ENCODE measurements around the gene ZNF697. TPM values are rescaled to one million over a fixed set of nuclear protein-coding genes. Genes with fewer than 3 reads are reported as not detected.
"Not testable (repeated sequence)": the region's sequence is repeated elsewhere in the genome, so short reads cannot be mapped to it uniquely, and the experiment has no call there.

ZNF697 gene
- total RNA-seq, result 10 to 100 TPM in 1 of 4 donors, 1 to 10 TPM in 3; 2.4 to 25.5 (median 7.9) TPM

GRCh38 chr1:119647734-119648619, at the start of gene ZNF697:
TSS of gene ZNF697 (minus strand) at chr1:119648266. CDS start at chr1:119626100, 22,166 bp downstream.
- peak; percentile 4 to 59 (median 39) for TF ChIP-seq CTCF (IDR thresholded peaks at IDR 0.05)
- TF ChIP-seq POLR2A (IDR thresholded peaks at IDR 0.05), result peak; percentile 48 to 80
- Histone ChIP-seq H3K27me3 (no peaks in the 10 kb centered on the region), H3K4me1 (no peaks in the 10 kb centered on the region), H3K27ac (peak within 1 kb of the TSS; percentile 83 to 87), H3K4me3 (peak within 1 kb of the TSS; percentile 82 to 91), H3K36me3 (no peaks in the 10 kb centered on the region), H3K9me3 (no peaks in the 10 kb centered on the region)
- peak; percentile 96 to 97 for DNase-seq
- intact Hi-C loops (cut with DNase I; ENCODE audit: low total_unique reads), result no loop called here

GRCh38 chr1:119697598-119697997, 49.5 kb upstream of the ZNF697 start:
- TF ChIP-seq POLR2A (IDR thresholded peaks at IDR 0.05) (no peak), CTCF (IDR thresholded peaks at IDR 0.05) (no peak)
- intact Hi-C loops (cut with DNase I; ENCODE audit: low total_unique reads), result no loop called here
- no peak overlapping the region for H3K27ac ChIP-seq
- H3K4me3 ChIP-seq, result no peak overlapping the region
- no peaks in the 10 kb centered on the region for H3K9me3 ChIP-seq
- no peaks in the 10 kb centered on the region for H3K27me3 ChIP-seq
- no peaks in the 10 kb centered on the region for H3K36me3 ChIP-seq
- H3K4me1 ChIP-seq, result no peaks in the 10 kb centered on the region
- DNase-seq, result no peak

- H3K36me3 ChIP-seq; intact Hi-C loops (cut with DNase I; ENCODE audit: low total_unique reads); H3K27ac ChIP-seq; H3K9me3 ChIP-seq; H3K4me1 ChIP-seq; DNase-seq; H3K27me3 ChIP-seq; H3K4me3 ChIP-seq: not testable (repeated sequence)
These were observed 48.8 kb upstream of the ZNF697 start for GRCh38 chr1:119696863-119697262.

GRCh38 chr1:119689511-119689910, 41.4 kb upstream of the ZNF697 start:
- no peak for DNase-seq
- Histone ChIP-seq H3K4me3 (no peak overlapping the region), H3K27me3 (no peaks in the 10 kb centered on the region), H3K27ac (no peak overlapping the region), H3K9me3 (no peaks in the 10 kb centered on the region), H3K4me1 (no peaks in the 10 kb centered on the region), H3K36me3 (no peaks in the 10 kb centered on the region)
- intact Hi-C loops (cut with DNase I; ENCODE audit: low total_unique reads), result no loop called here
- TF ChIP-seq POLR2A (IDR thresholded peaks at IDR 0.05) (no peak), CTCF (IDR thresholded peaks at IDR 0.05) (no peak)

GRCh38 chr1:119688810-119689209, 40.7 kb upstream of the ZNF697 start:
- Histone ChIP-seq H3K27ac (no peak overlapping the region), H3K4me1 (no peaks in the 10 kb centered on the region), H3K4me3 (no peak overlapping the region), H3K9me3 (no peaks in the 10 kb centered on the region), H3K27me3 (no peaks in the 10 kb centered on the region), H3K36me3 (no peaks in the 10 kb centered on the region)
- no peak for TF ChIP-seq CTCF (IDR thresholded peaks at IDR 0.05)
- intact Hi-C loops (cut with DNase I; ENCODE audit: low total_unique reads), result no loop called here
- DNase-seq, result no peak
